Activated T-helper 9 cell treated with anti-CD3 and anti-CD28 coated beads, Interleukin-2, amount 50 U/mL, for 16 hours (primary cell): ENCODE results near the gene PRSS50.

ENCODE experiments used
- DNase-seq: peaks from one replicate; pipeline ENCODE4 v3.0.0-alpha.2; 2020; ENCODE audit warnings: low read depth

PRSS50 gene

DNA sequence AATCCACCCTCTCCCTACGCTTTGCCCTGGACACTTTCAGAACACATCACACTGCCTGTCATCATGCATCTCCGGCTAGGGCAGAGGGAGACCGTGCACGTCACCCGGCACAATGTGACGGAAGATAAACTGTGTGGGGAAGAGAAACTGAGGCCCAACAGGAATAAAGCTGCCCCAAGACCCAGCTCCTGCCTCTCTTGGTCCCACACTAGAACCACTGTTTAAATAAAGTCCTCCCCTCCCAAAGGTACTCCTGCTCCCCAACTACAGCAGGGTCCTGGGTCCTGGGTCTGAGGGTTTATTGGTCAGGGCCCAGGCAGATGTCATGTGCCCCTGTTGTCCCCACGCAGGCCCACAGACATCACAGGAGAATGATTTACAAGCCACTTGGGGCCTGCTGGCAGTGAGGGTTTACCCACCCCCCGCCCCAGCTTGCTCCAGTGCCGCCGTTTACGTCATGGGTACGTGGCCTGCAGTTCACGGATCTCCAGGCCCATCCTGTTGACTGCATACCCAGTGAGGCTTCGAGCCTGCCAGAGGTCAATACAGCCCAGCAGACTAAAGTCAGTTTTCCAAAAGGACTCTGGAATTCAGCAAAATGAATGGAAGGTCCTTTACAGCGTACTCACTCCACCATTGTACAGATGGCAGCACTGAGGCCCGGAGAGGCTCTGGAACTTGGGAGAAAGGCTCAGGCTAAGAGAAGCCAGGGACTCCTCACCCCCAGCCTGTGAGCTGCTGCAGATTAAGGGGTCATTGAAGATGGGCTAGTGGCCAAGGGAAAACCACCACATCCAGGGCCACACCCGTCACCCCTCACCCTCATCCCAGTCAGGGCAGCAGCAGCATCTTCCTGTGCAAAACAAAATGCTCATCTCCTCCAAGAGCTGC is 47.4 kb downstream of the PRSS50 start:
- no peak for DNase-seq

DNA sequence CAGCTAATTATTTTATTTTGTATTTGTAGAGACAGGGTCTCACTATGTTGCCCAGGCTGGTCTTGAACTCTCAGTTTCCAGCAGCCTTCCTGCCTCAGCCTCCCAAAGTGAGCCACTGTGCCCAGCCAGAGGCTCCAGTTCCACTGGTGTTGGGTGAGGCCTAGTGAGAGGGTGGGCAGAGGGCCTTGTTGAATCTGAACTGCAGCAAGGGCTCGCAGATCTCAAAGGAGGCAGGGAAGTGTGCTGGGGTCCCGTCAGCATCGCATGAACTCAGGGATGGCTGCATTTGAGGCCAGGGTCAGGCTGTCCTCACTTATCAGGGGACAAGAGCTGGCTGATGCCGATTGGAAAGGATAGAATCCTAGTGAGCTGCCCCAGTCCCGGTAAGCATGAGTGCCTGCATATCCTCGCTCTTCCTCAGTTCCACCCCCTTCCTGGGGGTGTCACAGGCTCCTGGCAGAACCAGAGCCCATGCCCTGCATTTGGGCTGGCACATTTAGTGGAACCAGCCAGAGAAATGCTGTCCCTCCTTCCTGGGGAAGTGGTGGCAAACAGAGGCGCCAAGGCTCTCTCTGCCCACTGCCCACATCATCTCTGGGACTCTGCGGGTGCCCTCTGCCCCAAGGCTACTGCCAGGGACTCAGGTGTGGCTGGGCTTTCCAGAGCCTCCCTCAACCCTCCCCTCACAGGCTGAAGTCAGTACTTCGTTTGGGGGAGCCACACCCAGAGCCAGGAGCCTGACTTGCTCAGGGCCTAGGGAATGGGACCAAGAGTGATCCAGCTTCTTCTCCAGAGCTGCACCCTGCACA is 48.3 kb downstream of the PRSS50 start:
- no peak for DNase-seq

DNA sequence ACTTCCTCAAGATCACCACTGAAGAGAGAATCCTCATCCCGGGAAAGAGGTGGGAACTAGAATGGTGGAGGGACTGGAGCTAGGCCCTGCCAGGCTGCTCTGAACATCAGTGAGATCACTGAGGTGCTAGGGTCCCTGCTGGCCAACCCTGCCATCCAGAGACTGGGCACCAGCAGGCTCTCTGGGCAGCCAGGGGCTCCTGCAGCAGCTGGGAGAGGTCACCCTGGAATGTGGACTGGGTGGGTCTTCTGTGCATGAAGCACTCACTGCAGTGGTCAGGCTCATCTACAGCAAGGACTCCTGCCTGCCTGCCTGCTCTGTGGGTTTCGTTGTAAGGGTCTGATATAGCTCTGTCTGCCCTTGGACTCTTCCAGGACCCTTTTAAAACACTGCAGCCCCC is 49.1 kb downstream of the PRSS50 start:
- DNase-seq, result no peak

DNA sequence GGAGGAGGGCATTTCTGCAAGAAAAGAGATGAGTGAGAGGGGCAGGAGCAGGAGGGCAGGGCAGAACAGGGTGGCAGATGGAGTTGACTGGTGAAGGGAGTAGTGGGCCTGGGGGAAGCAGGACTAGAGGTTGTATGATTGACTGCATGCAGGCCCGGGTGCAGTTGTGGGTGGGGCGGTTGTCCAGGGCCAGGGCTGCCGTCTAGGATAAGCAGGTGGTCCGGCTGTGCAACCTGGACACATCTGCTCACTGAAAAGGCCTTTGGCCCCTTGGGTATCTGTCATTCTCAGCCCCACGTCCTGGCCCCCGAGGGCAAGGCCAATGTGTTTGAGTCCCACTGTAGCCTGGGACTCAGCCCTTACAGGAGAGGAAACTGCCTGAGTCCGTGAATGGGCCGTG is 49.6 kb downstream of the PRSS50 start:
- no peak for DNase-seq

- DNase-seq, result no peak
These were observed 50.0 kb downstream of the PRSS50 start for GRCh38 chr3:46667657-46668056.

DNA sequence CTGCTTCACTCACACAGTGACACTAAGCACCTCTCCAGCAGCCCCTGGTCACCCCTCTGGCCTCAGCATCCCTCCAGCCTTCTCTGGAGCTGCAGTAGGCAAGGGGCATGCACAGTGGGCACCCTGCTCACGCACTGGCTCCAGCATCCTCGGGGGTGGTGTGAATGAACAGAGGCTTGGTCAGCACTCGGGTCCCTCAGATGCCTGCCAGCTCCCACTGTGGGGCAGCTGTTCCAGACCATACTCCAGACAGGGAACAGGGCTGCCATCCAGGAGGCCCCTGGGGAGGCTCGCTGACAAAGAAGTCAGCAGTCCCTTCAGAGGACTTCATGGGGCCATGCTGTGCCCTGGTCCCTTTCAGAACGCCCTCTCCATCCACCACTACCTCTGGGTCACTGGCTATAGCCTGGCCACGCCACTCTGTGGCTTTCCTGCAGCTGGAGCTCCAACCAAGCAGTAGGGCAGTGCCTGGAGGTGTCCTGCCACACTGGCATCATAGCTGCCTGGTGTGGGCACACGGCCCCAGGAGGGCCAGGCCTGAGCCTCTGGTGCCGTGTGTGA is 50.5 kb downstream of the PRSS50 start:
- DNase-seq, result no peak

DNA sequence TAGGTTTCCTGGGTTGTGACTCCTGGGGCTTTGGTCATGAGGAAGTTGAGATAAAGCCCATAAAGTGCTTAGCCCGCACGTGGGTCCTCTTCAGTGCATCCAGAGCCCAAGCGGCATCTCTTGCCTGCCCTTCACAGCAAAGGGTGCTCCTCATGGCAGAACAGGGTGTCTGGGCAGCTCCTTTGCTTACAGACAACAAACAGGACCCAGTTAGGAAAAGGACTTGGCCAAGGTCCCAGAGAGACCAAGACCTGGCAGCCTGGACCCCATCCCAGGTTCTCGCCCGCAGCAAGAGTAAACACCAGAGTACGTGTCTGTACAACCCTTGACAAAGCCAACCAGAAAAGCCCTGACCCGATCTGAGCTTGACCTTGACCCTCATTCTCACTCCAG is 51.2 kb downstream of the PRSS50 start:
- no peak for DNase-seq

GRCh38 chr3:46665763-46666452 is 51.8 kb downstream of the PRSS50 start:
- DNase-seq, result no peak

- DNase-seq, result no peak
These were observed 52.5 kb downstream of the PRSS50 start for GRCh38 chr3:46664971-46665762.

DNA sequence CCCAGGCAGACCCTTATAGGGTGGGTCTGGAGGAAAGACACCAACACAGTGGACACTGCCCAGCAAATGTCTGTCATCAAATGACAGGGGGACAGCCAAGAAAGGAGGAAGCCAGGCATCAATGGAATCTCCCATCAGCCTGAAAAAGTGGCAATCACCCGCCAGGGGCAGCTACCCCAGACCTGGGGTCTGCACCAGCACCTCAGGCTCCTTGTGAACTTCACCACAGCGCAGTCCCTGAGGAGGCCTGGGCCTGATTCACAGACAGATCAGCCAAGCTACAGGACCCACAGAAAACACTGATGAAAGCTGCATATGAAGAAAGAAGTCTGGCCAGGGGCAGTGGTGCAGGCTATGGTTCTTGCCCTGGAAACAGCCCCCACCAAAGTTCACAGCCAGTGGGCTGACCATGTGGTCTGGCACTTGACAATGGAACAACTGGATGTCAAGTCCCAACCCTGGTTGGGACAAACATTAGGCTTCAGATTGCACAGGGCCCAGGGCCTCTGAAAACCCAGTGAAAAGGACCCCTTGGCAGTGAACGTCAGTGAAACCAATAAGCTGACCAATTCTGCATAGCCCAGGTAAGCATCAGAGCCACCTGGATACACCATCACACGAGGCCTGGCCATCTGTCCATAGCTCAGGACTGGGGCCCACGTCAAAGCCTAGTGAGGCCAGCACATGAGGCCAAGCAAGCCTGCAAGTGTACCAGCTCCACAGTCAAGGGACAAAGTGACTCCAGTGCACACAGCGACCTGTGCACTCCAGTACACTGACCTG is 53.3 kb downstream of the PRSS50 start:
- DNase-seq, result no peak

DNA sequence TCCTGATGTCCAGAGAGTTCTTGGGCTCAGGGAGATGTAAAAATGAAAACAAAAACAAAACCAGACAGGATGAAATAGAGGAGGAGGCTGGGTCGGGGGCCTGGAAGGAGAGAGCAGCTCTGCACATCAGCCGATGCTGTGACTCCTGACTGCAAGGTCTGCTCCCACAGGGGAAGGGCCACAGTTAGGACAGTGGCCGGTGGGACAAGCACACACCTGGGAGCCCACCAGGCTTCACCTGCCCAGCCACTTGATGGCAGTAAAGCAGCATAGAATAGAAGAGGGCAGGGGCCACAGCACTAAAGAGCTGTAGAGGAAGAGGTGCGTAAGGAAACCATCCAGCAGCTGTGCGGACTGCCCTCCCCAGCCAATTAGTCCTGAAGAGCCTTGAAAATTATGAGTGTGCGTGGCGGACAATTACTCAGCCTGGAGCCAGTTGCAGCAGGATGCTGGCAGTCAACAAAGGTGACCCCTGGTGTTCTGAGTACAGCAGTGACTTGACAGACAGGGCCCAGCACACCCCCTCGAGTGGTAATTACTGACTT is 54.0 kb downstream of the PRSS50 start:
- no peak for DNase-seq

- no peak for DNase-seq
These were observed 54.7 kb downstream of the PRSS50 start for GRCh38 chr3:46662771-46663551.
